Sigmoid colon (tissue), 7 donors: ENCODE data around the gene TMEM82. TPM values are rescaled to one million over a fixed set of nuclear protein-coding genes. Genes with fewer than 3 reads are reported as not detected.
A peak's percentile ranks its signal among the peaks of the same experiment; 100 is the strongest.

ENCODE experiments used
- DNase-seq: peaks from one replicate; pipeline ENCODE4 v3.0.0-alpha.2; 2019
- H3K27ac ChIP-seq, 4 donors: fragments of 200-600 bp; sonication (generic); one replicate each; pipeline ENCODE4 v1.5.1; 2016 to 2019; ENCODE audit warnings: mild to moderate bottlenecking in 1 of 4
- H3K27me3 ChIP-seq, 3 donors: fragments of 200-600 bp; sonication (generic); one replicate each; pipeline ENCODE4 v1.5.1; 2019; ENCODE audit warnings: mild to moderate bottlenecking in 1 of 3
- H3K36me3 ChIP-seq, 4 donors: fragments of 200-600 bp; sonication (generic); one replicate each; pipeline ENCODE4 v1.5.1; 2016 to 2019
- H3K4me1 ChIP-seq, 4 donors: fragments of 200-600 bp; sonication (generic); one replicate each; pipeline ENCODE4 v1.5.1; 2017 to 2019
- H3K4me3 ChIP-seq, 4 donors: fragments of 200-600 bp; sonication (generic); one replicate each; pipeline ENCODE4 v1.5.1; 2017 to 2019; ENCODE audit warnings: mild to moderate bottlenecking in 2 of 4, moderate library complexity in 1 of 4
- H3K9me3 ChIP-seq, 4 donors: fragments of 200-600 bp in 3 of 4; sonication (generic) in 3 of 4; one replicate each; pipeline versions ENCODE4 v1.5.1 to v1.6.1; 2013 to 2019
- EP300 ChIP-seq, 4 donors: sonication (generic); formaldehyde crosslinking; IDR thresholded peaks; one replicate each; pipeline ENCODE4 v1.6.1; 2017; ENCODE audit warnings: antibody characterized with exemption in 4 of 4
- POLR2A ChIP-seq, 2 donors: fragments of 450-650 bp; IDR thresholded peaks; one replicate each; pipeline ENCODE4 v1.6.1; 2016; ENCODE audit warnings: antibody characterized with exemption in 2 of 2, mild to moderate bottlenecking in 2 of 2, moderate library complexity in 2 of 2
- POLR2AphosphoS5 ChIP-seq, 4 donors: sonication (generic); formaldehyde crosslinking; IDR thresholded peaks; one replicate each; pipeline ENCODE4 v1.6.1; 2017; ENCODE audit warnings: antibody characterized with exemption in 4 of 4
- WGBS, 2 donors: extraction: QIAGEN DNeasy Blood & Tissue Kit; methylation state at CpG; one replicate each; pipeline ENCODE4 v1.1.7; 2013; 5-methylcytosine and 5-hydroxymethylcytosine counted together
- intact Hi-C: fragments of 100-400 bp; cut with DNase I; formaldehyde crosslinking; loops from one replicate; pipeline ENCODE4 v1.15.1; 2023
- polyA plus RNA-seq, 3 donors: library from polyadenylated mRNA; stranded (reverse); fragments of 200-250 nt; gene quantifications; one replicate each; pipeline ENCODE4 v1.2.3, GENCODE V29; 2013
- total RNA-seq, 4 donors: library from RNA; depleted of rRNA; stranded (reverse); fragments of >200 nt; gene quantifications; one replicate each; pipeline ENCODE4 v1.1.0, GENCODE V29; 2016
- TF ChIP-seq, protein P1 (sequence below), 4 experiments: fragments of 450-650 bp in 3 of 4; fragments of 200-600 bp in 1 of 4; IDR thresholded peaks; one replicate each; pipeline ENCODE4 v1.5.1; 2016 to 2019; ENCODE audit warnings: antibody characterized with exemption in 4 of 4, mild to moderate bottlenecking in 3 of 4, moderate library complexity in 2 of 4
- donor health status: healthy with polysubstance abuse.
- donor health status: Bipolar disorder and iron deficiency.
- donor health status: healthy.

The TMEM82 gene
- total and polyA plus RNA-seq, 7 donors = 0.55 to 19.3 (median 11.1) TPM; not detected in 3

DNA sequence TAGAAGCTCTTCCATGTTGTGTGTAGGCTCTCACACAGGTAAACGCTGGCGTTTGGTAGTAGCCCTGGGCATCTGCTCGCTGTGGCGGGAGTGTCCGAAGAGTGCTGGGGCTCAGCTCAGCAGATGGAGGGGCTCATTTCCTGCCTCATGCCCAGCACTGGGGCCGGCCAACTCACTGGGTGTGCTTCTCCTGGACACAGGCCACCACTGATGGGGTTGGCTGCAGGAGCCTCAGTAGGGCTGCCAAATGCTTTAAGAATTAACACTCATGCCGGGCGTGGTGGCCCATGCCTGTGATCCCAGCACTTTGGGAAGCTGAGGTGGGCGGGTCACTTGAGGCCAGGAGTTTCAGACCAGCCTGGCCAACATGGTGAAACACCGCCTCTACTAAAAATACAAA lies 44.3 kb downstream of the TMEM82 start:
- Histone ChIP-seq H3K27me3 (no peaks in the 10 kb centered on the region), H3K27ac (no peak overlapping the region), H3K9me3 (no peaks in the 10 kb centered on the region), H3K36me3 (peaks cover 0 to 34% (median 7%) of the 10 kb centered on the region in 4 donors), H3K4me3 (no peak overlapping the region), H3K4me1 (peaks cover 0 to 9% (median 6%) of the 10 kb centered on the region in 4 donors)
- 74 to 76% methylated on average over 10 of the region's 10 CpGs for WGBS, 2 donors
- DNase-seq = no peak
- intact Hi-C loops = no loop called here
- no peak for TF ChIP-seq EP300 (IDR thresholded peaks at IDR 0.05)
- TF ChIP-seq, protein P1, sequence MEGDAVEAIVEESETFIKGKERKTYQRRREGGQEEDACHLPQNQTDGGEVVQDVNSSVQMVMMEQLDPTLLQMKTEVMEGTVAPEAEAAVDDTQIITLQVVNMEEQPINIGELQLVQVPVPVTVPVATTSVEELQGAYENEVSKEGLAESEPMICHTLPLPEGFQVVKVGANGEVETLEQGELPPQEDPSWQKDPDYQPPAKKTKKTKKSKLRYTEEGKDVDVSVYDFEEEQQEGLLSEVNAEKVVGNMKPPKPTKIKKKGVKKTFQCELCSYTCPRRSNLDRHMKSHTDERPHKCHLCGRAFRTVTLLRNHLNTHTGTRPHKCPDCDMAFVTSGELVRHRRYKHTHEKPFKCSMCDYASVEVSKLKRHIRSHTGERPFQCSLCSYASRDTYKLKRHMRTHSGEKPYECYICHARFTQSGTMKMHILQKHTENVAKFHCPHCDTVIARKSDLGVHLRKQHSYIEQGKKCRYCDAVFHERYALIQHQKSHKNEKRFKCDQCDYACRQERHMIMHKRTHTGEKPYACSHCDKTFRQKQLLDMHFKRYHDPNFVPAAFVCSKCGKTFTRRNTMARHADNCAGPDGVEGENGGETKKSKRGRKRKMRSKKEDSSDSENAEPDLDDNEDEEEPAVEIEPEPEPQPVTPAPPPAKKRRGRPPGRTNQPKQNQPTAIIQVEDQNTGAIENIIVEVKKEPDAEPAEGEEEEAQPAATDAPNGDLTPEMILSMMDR (IDR thresholded peaks at IDR 0.05) = no peak
- no peak for TF ChIP-seq POLR2AphosphoS5 (IDR thresholded peaks at IDR 0.05)
- no peak for TF ChIP-seq POLR2A (IDR thresholded peaks at IDR 0.05)

DNA sequence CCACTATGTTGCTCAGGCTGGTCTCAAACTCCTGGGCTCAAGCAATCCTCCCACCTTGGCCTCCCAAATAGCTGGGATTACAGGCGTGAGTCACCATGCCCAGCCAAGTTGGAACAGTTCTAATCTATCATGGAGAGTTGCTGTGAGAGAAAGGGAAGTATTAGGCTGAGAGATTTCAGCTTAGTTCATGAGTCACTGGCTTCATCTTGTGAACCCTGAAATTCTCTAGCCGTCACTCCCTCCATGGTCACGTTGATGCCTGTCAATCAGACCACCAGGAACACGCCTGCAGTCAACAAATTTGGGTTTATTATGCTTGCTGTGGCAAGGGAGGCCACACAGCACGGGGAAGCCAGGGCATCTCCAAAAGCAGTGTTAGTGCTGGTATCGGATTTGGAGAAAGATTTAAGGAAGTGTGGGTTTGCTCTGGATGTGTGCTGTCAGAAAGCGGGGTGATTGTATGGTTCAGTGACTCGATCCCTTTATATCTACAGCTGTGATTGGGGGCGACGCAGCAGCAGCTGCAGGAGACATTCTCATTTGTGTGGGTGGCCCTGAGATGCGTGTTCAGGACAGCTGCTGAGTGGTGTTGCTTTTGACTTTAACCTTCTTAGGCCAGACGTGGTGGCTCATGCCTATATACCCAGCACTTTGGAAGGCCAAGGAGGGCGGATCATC lies 46.5 kb downstream of the TMEM82 start:
- H3K27me3 ChIP-seq = no peaks in the 10 kb centered on the region
- intact Hi-C loops = no loop called here

DNA sequence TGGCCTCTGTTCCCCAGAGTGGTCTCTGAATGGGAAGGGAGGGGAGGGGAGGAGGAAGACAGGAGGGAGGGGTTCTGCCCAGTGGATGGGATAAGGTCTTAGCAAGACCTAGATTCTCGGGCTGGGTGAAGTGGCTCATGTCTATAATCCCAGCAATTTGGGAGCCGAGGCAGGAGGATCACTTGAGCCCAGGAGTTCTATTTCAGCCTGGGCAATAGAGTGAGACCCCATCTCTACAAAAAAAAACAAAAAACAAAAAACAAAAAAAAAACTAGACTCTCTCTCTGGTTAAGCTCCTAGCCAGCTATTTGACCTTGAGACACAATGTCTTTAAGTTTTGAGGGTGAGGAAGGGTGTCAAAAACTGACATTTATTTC lies 53.8 kb downstream of the TMEM82 start:
- intact Hi-C loops = no loop called here
- H3K9me3 ChIP-seq = no peaks in the 10 kb centered on the region
- WGBS, 2 donors = 83 to 88% methylated on average over 2 of the region's 2 CpGs
- H3K27me3 ChIP-seq = no peaks in the 10 kb centered on the region
- H3K27ac ChIP-seq = peak overlapping the region; percentile 8 to 75 (median 34)
- peaks cover 0 to 45% (median 31%) of the 10 kb centered on the region in 4 donors for H3K4me1 ChIP-seq
- TF ChIP-seq EP300 (IDR thresholded peaks at IDR 0.05) = no peak
- TF ChIP-seq, protein P1 (IDR thresholded peaks at IDR 0.05) = no peak
- TF ChIP-seq POLR2A (IDR thresholded peaks at IDR 0.05) = no peak
- TF ChIP-seq POLR2AphosphoS5 (IDR thresholded peaks at IDR 0.05) = no peak
- no peak overlapping the region for H3K4me3 ChIP-seq
- DNase-seq = no peak
- no peaks in the 10 kb centered on the region for H3K36me3 ChIP-seq

More for the DNA sequence above, 46.5 kb downstream of the TMEM82 start:
- no peak for DNase-seq
- TF ChIP-seq POLR2A (IDR thresholded peaks at IDR 0.05) (no peak), EP300 (IDR thresholded peaks at IDR 0.05) (no peak), POLR2AphosphoS5 (IDR thresholded peaks at IDR 0.05) (no peak)
- TF ChIP-seq, protein P1 (IDR thresholded peaks at IDR 0.05) = no peak
- Histone ChIP-seq H3K4me1 (peaks cover 0 to 12% (median 7%) of the 10 kb centered on the region in 4 donors), H3K4me3 (no peak overlapping the region), H3K27ac (no peak overlapping the region), H3K36me3 (peaks cover 0 to 19% (median 5%) of the 10 kb centered on the region in 4 donors), H3K9me3 (no peaks in the 10 kb centered on the region)
- 74 to 76% methylated on average over 13 of the region's 13 CpGs for WGBS, 2 donors

Other genes with a start within 250 kb of the TMEM82 start
- 10 to 100 TPM in 2 of 4 donors, 1 to 10 TPM in 2; 6.2 to 18.2 (median 10.0) TPM for gene CASP9, start 218.3 kb upstream of the TMEM82 start, total RNA-seq
- 10 to 100 TPM; 11.4 to 17.8 (median 16.3) TPM for gene CASP9, start 218.3 kb upstream of the TMEM82 start, polyA plus RNA-seq
- gene DNAJC16, start 215.7 kb upstream of the TMEM82 start, total RNA-seq = 10 to 100 TPM; 11.4 to 20.5 (median 16.8) TPM
- gene DNAJC16, start 215.7 kb upstream of the TMEM82 start, polyA plus RNA-seq = 1 to 10 TPM; 1.2 to 8.6 (median 1.2) TPM
- under 1 TPM in 1 of 4 donors, not detected in 3; 0.14 TPM for gene AGMAT, start 157.4 kb upstream of the TMEM82 start, total RNA-seq
- gene AGMAT, start 157.4 kb upstream of the TMEM82 start, polyA plus RNA-seq = 10 to 100 TPM in 2 of 3 donors, 1 to 10 TPM in 1; 6.6 to 18.3 (median 11.1) TPM
- gene DDI2, start 125.0 kb upstream of the TMEM82 start, total RNA-seq = 10 to 100 TPM; 13.4 to 27.3 (median 19.8) TPM
- gene DDI2, start 125.0 kb upstream of the TMEM82 start, polyA plus RNA-seq = 10 to 100 TPM in 1 of 3 donors, 1 to 10 TPM in 2; 3.0 to 12.5 (median 5.3) TPM
- 10 to 100 TPM; 28.6 to 49.6 (median 33.9) TPM for gene PLEKHM2, start 58.2 kb upstream of the TMEM82 start, total RNA-seq
- 10 to 100 TPM; 19.8 to 34.4 (median 20.8) TPM for gene PLEKHM2, start 58.2 kb upstream of the TMEM82 start, polyA plus RNA-seq
- gene SLC25A34, start 6.2 kb upstream of the TMEM82 start, total RNA-seq = 1 to 10 TPM in 3 of 4 donors, under 1 TPM in 1; 0.36 to 1.8 (median 1.6) TPM
- 10 to 100 TPM in 2 of 3 donors, 1 to 10 TPM in 1; 3.0 to 16.0 (median 12.1) TPM for gene SLC25A34, start 6.2 kb upstream of the TMEM82 start, polyA plus RNA-seq
- 10 to 100 TPM; 28.1 to 53.2 (median 49.8) TPM for gene FBLIM1, start 16.3 kb downstream of the TMEM82 start, total RNA-seq
- gene FBLIM1, start 16.3 kb downstream of the TMEM82 start, polyA plus RNA-seq = 100 to 1,000 TPM; 107 to 227 (median 175) TPM
- gene UQCRHL, start 65.2 kb downstream of the TMEM82 start, total RNA-seq = 1 to 10 TPM in 2 of 4 donors, under 1 TPM in 2; 0.54 to 2.2 (median 1.3) TPM
- 1 to 10 TPM; 3.6 to 4.6 (median 4.0) TPM for gene UQCRHL, start 65.2 kb downstream of the TMEM82 start, polyA plus RNA-seq
- gene SPEN, start 105.2 kb downstream of the TMEM82 start, total RNA-seq = 10 to 100 TPM; 20.4 to 38.5 (median 22.6) TPM
- gene SPEN, start 105.2 kb downstream of the TMEM82 start, polyA plus RNA-seq = 10 to 100 TPM in 1 of 3 donors, 1 to 10 TPM in 2; 7.4 to 28.3 (median 9.0) TPM
- 10 to 100 TPM; 22.1 to 38.5 (median 26.5) TPM for gene ZBTB17, start 233.6 kb downstream of the TMEM82 start, total RNA-seq
- gene ZBTB17, start 233.6 kb downstream of the TMEM82 start, polyA plus RNA-seq = 10 to 100 TPM; 17.4 to 38.7 (median 18.3) TPM